SU-DHL-6 (cell line): ENCODE data around the gene EID2B.

Experiments used
- H2AFZ ChIP-seq: fragments of 200-600 bp; sonication (generic); 2 replicates; pipeline ENCODE4 v1.6.1; 2014; ENCODE audit warnings: low read depth, mild to moderate bottlenecking, moderate library complexity, mixed read lengths, antibody characterized with exemption, low read length; ENCODE audit not compliant: severe bottlenecking
- H3F3A ChIP-seq: fragments of 200-600 bp; shearing (Covaris generic); 2 replicates; pipeline ENCODE4 v1.6.0; 2016; ENCODE audit warnings: antibody characterized with exemption, mild to moderate bottlenecking; ENCODE audit not compliant: insufficient read depth
- H3K27ac ChIP-seq: fragments of 200-600 bp; sonication (generic); 2 replicates; pipeline ENCODE4 v1.5.1; 2016; ENCODE audit warnings: low read depth, mild to moderate bottlenecking, low read length, moderate library complexity, mixed read lengths
- H3K27me3 ChIP-seq: fragments of 200-600 bp; sonication (generic), shearing (Covaris generic); 2 replicates; pipeline ENCODE4 v1.6.0; 2014; ENCODE audit warnings: mild to moderate bottlenecking, low read length
- H3K36me3 ChIP-seq: fragments of 200-600 bp; sonication (generic); 2 replicates; pipeline ENCODE4 v1.6.1; 2014; ENCODE audit warnings: mild to moderate bottlenecking, low read length, mixed read lengths
- H3K4me2 ChIP-seq: fragments of 300-600, 200-600 bp; shearing (Covaris generic), sonication (generic); 2 replicates; pipeline ENCODE4 v1.6.0; 2014; ENCODE audit warnings: low read length, low read depth, mild to moderate bottlenecking; ENCODE audit not compliant: poor library complexity, severe bottlenecking
- H3K4me3 ChIP-seq: fragments of 200-600 bp; sonication (generic); 2 replicates; pipeline ENCODE4 v1.5.1; 2014; ENCODE audit warnings: antibody characterized with exemption, low read length, mild to moderate bottlenecking, mixed read lengths; ENCODE audit not compliant: insufficient read depth, poor library complexity, severe bottlenecking
- H3K79me2 ChIP-seq: fragments of 200-600 bp; sonication (generic); 2 replicates; pipeline ENCODE4 v1.6.1; 2014; ENCODE audit warnings: mild to moderate bottlenecking, low read length, moderate library complexity; ENCODE audit not compliant: insufficient read depth
- H3K9ac ChIP-seq: fragments of 200-600 bp; sonication (generic); 2 replicates; pipeline ENCODE4 v1.7.0; 2014; ENCODE audit warnings: mild to moderate bottlenecking, low read length
- H3K9me2 ChIP-seq: fragments of 200-600 bp; sonication (generic); replicated peaks from 2 replicates; pipeline ENCODE4 v1.6.1; 2014; ENCODE audit warnings: low read length; ENCODE audit not compliant: insufficient read depth
- H3K9me3 ChIP-seq: fragments of 200-600 bp; sonication (generic); 2 replicates; pipeline ENCODE4 v1.6.1; 2014; ENCODE audit warnings: low read length, mixed read lengths; ENCODE audit not compliant: insufficient read depth
- H4K20me1 ChIP-seq: fragments of 200-600 bp; sonication (generic); 2 replicates; pipeline ENCODE4 v1.6.1; 2014; ENCODE audit warnings: low read depth, mild to moderate bottlenecking, antibody characterized with exemption, low read length, moderate library complexity, mixed read lengths
- CTCF ChIP-seq: fragments of 200-600 bp; sonication (generic); IDR thresholded peaks from one replicate; pipeline ENCODE4 v1.5.1; 2017; ENCODE audit warnings: antibody characterized with exemption, mild to moderate bottlenecking, low read length, moderate library complexity; ENCODE audit not compliant: insufficient read depth, poor library complexity, severe bottlenecking
- EZH2phosphoT487 ChIP-seq: fragments of 200-600 bp; sonication (generic), shearing (Covaris generic); conservative IDR thresholded peaks from 2 replicates; pipeline ENCODE4 v1.6.1; 2018; ENCODE audit warnings: mild to moderate bottlenecking, antibody characterized with exemption, low read length, moderate library complexity, mixed read lengths

The EID2B gene

DNA sequence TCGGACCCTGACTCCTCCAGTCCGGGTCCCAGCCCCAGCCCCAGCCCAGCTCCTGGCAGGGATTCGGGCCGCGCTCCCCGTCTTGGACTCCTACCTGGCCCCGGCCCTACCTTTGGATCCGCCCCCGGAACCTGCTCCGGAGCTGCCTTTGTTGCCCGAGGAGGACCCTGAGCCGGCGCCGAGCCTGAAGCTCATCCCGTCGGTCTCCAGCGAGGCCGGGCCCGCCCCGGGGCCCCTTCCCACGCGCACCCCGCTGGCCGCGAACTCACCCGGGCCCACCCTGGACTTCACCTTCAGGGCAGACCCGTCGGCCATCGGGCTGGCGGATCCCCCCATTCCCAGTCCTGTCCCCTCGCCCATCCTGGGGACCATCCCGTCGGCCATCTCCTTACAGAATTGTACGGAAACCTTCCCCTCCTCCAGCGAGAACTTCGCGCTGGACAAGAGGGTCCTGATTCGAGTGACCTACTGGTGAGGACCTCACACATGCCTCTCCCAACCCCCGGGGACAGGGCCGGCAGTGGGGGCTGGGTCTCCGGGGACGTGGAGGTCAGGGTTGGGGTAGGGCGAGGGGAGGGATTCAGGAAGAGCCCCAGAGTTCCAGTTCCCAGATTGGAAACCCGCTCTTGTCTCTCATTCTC lies 17.0 kb downstream of the EID2B start:
- H3K36me3 ChIP-seq: no peaks in the 10 kb centered on the region
- H2AFZ ChIP-seq: no peak overlapping the region
- H4K20me1 ChIP-seq: no peaks in the 10 kb centered on the region
- H3K9ac ChIP-seq: no peak overlapping the region
- H3F3A ChIP-seq: no peaks in the 10 kb centered on the region
- no peaks in the 10 kb centered on the region for H3K27me3 ChIP-seq
- no peak overlapping the region for H3K4me3 ChIP-seq
- no peaks in the 10 kb centered on the region for H3K79me2 ChIP-seq
- H3K9me3 ChIP-seq: no peaks in the 10 kb centered on the region
- no peak overlapping the region for H3K27ac ChIP-seq
- TF ChIP-seq EZH2phosphoT487: no peak
- TF ChIP-seq CTCF: no peak
- H3K9me2 ChIP-seq: no peaks in the 10 kb centered on the region
- no peak overlapping the region for H3K4me2 ChIP-seq

DNA sequence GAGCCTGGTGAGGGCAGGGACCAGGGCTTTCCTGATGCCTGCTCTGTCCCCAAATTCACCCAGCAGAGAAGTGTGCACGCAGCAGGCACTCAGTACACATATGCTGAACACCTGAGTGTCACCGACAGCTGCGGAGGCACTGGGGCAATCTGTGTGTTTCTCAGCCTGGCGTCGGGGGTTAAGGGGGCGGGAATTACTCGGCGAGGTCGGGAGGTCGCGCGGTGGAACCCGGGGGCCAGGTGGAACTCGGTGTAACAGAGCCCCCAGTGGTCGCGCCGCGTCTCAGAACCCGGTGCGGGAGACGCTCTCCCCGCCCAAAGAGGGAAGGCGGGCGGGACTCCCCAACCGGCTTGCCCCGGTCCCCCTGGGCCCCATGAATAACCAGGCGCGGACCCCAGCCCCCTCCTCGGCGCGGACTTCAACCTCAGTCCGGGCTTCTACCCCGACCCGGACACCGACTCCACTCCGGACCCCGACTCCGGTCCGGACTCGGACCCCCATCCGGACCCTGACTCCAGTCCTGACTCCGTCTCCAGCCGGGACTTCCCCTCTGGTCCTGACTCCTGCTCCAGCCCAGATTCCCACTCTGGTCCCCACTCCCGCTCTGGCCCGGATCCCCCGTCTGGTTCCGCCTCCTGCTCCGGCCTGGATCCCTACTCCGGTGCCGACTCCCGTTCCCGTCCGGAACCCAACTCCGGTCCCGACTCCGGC lies 17.7 kb downstream of the EID2B start, which contains the start of gene SELENOV:
Gene SELENOV (plus strand): TSS at position 300 of the 711 bp plus-strand sequence. CDS start 74 bp downstream, at position 374.
- Histone ChIP-seq H4K20me1 (no peaks in the 10 kb centered on the region), H3K36me3 (no peaks in the 10 kb centered on the region), H2AFZ (no peak within 1 kb of the TSS), H3K4me2 (no peak within 1 kb of the TSS), H3K9me2 (no peaks in the 10 kb centered on the region), H3K9ac (no peak within 1 kb of the TSS), H3K79me2 (no peaks in the 10 kb centered on the region), H3K27ac (no peak within 1 kb of the TSS), H3K9me3 (no peaks in the 10 kb centered on the region), H3K4me3 (no peak within 1 kb of the TSS), H3K27me3 (no peaks in the 10 kb centered on the region), H3F3A (no peaks in the 10 kb centered on the region)
- TF ChIP-seq CTCF (no peak), EZH2phosphoT487 (no peak)

GRCh38 chr19:39512988-39513387 lies 19.7 kb downstream of the EID2B start:
- H3K9me2 ChIP-seq: no peaks in the 10 kb centered on the region
- no peak for TF ChIP-seq EZH2phosphoT487
- TF ChIP-seq CTCF: no peak
- no peak overlapping the region for H3K27ac ChIP-seq
- no peaks in the 10 kb centered on the region for H3K36me3 ChIP-seq
- no peak overlapping the region for H3K4me2 ChIP-seq
- H3F3A ChIP-seq: no peaks in the 10 kb centered on the region
- H3K9ac ChIP-seq: no peak overlapping the region
- H3K9me3 ChIP-seq: no peaks in the 10 kb centered on the region
- H4K20me1 ChIP-seq: no peaks in the 10 kb centered on the region
- no peaks in the 10 kb centered on the region for H3K27me3 ChIP-seq
- H3K79me2 ChIP-seq: no peaks in the 10 kb centered on the region
- H2AFZ ChIP-seq: no peak overlapping the region
- H3K4me3 ChIP-seq: no peak overlapping the region
